GM12878 (cell line): ENCODE results near the gene HSPBP1. TPM values are rescaled to one million over a fixed set of nuclear protein-coding genes. Genes with fewer than 3 reads are reported as not detected.

Experiments used
- CBFB ChIP-seq: IDR thresholded peaks from 2 replicates; pipeline ENCODE4 v1.6.1; 2016; ENCODE audit warnings: antibody characterized with exemption, low read depth
- CHD2 ChIP-seq: IDR thresholded peaks from 2 replicates; pipeline ENCODE4 v1.6.1; 2011; ENCODE audit warnings: low read depth, low read length, improper control_type of control experiment, borderline replicate concordance
- CHD4 ChIP-seq: fragments of 200-600 bp; sonication (generic); IDR thresholded peaks from 2 replicates; pipeline ENCODE4 v1.6.1; 2016; ENCODE audit warnings: mild to moderate bottlenecking
- EGR1 ChIP-seq, 2 experiments: IDR thresholded peaks; 1 replicate in 1 of 2; 2 replicates in 1 of 2; pipeline ENCODE4 v1.6.1; 2011 to 2012; ENCODE audit warnings: low read depth in 2 of 2, low read length in 2 of 2, borderline replicate concordance in 1 of 2, mild to moderate bottlenecking in 1 of 2, moderate library complexity in 1 of 2
- FOS ChIP-seq: IDR thresholded peaks from 3 replicates; pipeline ENCODE4 v1.6.1; 2011; ENCODE audit warnings: borderline replicate concordance; ENCODE audit not compliant: insufficient read length; ENCODE audit errors: extremely low read depth
- HDAC2 ChIP-seq: fragments of 200-600 bp; sonication (generic); IDR thresholded peaks from 2 replicates; pipeline ENCODE4 v1.6.1; 2017
- IRF4 ChIP-seq: IDR thresholded peaks from 2 replicates; pipeline ENCODE4 v1.6.1; 2011; ENCODE audit warnings: low read depth, low read length
- MEF2B ChIP-seq: fragments of 450-650 bp; IDR thresholded peaks from 2 replicates; pipeline ENCODE4 v1.6.1; 2018; ENCODE audit warnings: mild to moderate bottlenecking, moderate library complexity; ENCODE audit not compliant: partially characterized antibody, poor library complexity, severe bottlenecking
- NFXL1 ChIP-seq: fragments of 450-650 bp; IDR thresholded peaks from 2 replicates; pipeline ENCODE4 v1.6.1; 2017; ENCODE audit warnings: antibody characterized with exemption, mild to moderate bottlenecking, borderline replicate concordance
- NFYA ChIP-seq: IDR thresholded peaks from 2 replicates; pipeline ENCODE4 v1.6.1; 2011; ENCODE audit warnings: low read depth, mild to moderate bottlenecking, low read length, improper control_type of control experiment, borderline replicate concordance
- SP1 ChIP-seq: IDR thresholded peaks from one replicate; pipeline ENCODE4 v1.6.1; 2011; ENCODE audit warnings: low read depth, low read length
- TARDBP ChIP-seq: IDR thresholded peaks from 2 replicates; pipeline ENCODE4 v1.6.1; 2016; ENCODE audit warnings: borderline replicate concordance
- WRNIP1 ChIP-seq: IDR thresholded peaks from 2 replicates; pipeline ENCODE4 v1.6.1; 2011; ENCODE audit warnings: low read depth, low read length, improper control_type of control experiment, borderline replicate concordance
- ZNF24 ChIP-seq: fragments of 450-650 bp; IDR thresholded peaks from 2 replicates; pipeline ENCODE4 v1.6.1; 2017; ENCODE audit warnings: antibody characterized with exemption, mild to moderate bottlenecking
- polyA plus RNA-seq, 11 experiments: library from polyadenylated mRNA; depleted of rRNA in 4 of 11; unstranded in 6 of 11; stranded (reverse) in 5 of 11; fragments of >200 nt; fragmentation: Nextera tagmentation in 4 of 11; fragmentation: Illumina TruSeq in 1 of 11; extraction: Ambion mirVana in 4 of 11; extraction: Trizol in 1 of 11; gene quantifications; 1 replicate in 1 of 11; 2 replicates in 10 of 11; pipeline versions ENCODE4 v1.2.1 to v1.2.3, GENCODE V29; 2011 to 2016; ENCODE audit warnings: inconsistent platforms in 2 of 11, missing spikeins in 2 of 11, low read depth in 1 of 11
- total RNA-seq, 4 experiments: library from RNA; depleted of rRNA in 3 of 4; stranded (reverse); fragments of >200 nt in 3 of 4; fragmentation: Illumina TruSeq in 1 of 4; extraction: Trizol in 1 of 4; gene quantifications; 2 replicates each; pipeline versions ENCODE4 v1.2.1 to v1.2.3, GENCODE V29; 2013 to 2021
- TF ChIP-seq, protein P1 (sequence below): fragments of 450-650 bp; IDR thresholded peaks from 2 replicates; pipeline ENCODE4 v1.6.1; 2016; ENCODE audit warnings: mild to moderate bottlenecking, moderate library complexity, borderline replicate concordance
- TF ChIP-seq, protein P2 (sequence below): IDR thresholded peaks from 2 replicates; pipeline ENCODE4 v1.6.1; 2012; ENCODE audit warnings: low read depth, low read length, improper control_type of control experiment
- TF ChIP-seq, protein P3 (sequence below): IDR thresholded peaks from 2 replicates; pipeline ENCODE4 v1.6.1; 2011; ENCODE audit warnings: mild to moderate bottlenecking, low read depth, low read length, moderate library complexity; ENCODE audit not compliant: insufficient replicate concordance
- TF ChIP-seq, protein P4 (sequence below): fragments of 450-650 bp; IDR thresholded peaks from 2 replicates; pipeline ENCODE4 v1.6.1; 2016; ENCODE audit warnings: mild to moderate bottlenecking
- TF ChIP-seq, protein P5 (sequence below): IDR thresholded peaks from 2 replicates; pipeline ENCODE4 v1.6.1; 2011; ENCODE audit warnings: low read depth, low read length, improper control_type of control experiment, borderline replicate concordance

Gene HSPBP1
- total and polyA plus RNA-seq, 10 of the 15 experiments (the other 5 are each of a cell fraction or from before 2014, with no cell fraction given) = 0.18 to 83.3 (median 23.0) TPM

DNA sequence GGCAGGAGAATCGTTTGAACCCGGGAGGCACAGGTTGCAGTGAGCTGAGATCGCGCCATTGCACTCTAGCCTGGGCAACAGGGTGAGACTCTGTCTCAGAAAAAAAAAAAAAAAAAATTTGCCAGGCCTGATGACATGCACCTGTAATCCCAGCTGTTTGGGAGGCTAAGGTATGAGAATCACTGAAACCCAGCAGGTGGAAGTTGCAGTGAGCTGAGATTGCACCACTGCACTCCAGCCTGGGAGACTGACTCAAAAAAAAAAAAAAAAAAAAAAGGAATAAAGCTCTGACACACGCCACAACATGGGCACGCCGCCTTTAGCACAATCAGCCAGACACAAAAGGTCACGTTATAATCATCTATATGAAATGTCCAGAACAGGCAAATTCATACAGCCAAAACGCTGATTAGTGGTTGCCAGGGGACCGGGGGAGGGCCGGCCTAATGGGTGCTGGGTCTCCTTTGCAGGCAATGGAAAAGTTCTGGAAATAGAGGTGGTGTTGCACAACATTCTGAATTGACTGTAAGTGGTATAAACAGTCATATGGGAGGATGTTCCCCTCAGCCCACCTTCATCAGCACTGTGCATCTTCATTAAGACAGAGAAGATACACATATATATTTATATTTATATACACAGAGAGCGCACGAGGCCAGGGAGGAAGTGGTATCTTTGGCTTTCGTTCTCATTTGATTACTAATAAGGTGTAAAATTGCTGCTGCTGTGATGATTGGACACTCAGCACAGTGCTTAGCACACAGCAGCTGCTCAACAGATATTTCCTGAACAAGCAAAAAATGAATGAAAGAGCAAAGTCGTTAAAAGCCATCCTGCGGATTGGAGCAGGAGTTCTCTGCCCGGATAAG lies 3.8 kb downstream of the HSPBP1 start (continued):
- TF ChIP-seq, protein P1, sequence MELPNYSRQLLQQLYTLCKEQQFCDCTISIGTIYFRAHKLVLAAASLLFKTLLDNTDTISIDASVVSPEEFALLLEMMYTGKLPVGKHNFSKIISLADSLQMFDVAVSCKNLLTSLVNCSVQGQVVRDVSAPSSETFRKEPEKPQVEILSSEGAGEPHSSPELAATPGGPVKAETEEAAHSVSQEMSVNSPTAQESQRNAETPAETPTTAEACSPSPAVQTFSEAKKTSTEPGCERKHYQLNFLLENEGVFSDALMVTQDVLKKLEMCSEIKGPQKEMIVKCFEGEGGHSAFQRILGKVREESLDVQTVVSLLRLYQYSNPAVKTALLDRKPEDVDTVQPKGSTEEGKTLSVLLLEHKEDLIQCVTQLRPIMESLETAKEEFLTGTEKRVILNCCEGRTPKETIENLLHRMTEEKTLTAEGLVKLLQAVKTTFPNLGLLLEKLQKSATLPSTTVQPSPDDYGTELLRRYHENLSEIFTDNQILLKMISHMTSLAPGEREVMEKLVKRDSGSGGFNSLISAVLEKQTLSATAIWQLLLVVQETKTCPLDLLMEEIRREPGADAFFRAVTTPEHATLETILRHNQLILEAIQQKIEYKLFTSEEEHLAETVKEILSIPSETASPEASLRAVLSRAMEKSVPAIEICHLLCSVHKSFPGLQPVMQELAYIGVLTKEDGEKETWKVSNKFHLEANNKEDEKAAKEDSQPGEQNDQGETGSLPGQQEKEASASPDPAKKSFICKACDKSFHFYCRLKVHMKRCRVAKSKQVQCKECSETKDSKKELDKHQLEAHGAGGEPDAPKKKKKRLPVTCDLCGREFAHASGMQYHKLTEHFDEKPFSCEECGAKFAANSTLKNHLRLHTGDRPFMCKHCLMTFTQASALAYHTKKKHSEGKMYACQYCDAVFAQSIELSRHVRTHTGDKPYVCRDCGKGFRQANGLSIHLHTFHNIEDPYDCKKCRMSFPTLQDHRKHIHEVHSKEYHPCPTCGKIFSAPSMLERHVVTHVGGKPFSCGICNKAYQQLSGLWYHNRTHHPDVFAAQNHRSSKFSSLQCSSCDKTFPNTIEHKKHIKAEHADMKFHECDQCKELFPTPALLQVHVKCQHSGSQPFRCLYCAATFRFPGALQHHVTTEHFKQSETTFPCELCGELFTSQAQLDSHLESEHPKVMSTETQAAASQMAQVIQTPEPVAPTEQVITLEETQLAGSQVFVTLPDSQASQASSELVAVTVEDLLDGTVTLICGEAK = no peak
- TF ChIP-seq, protein P2, sequence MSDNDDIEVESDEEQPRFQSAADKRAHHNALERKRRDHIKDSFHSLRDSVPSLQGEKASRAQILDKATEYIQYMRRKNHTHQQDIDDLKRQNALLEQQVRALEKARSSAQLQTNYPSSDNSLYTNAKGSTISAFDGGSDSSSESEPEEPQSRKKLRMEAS = peak; percentile 22; the same call in 1 of the 2 replicates
- TF ChIP-seq SP1 = peak; percentile 12
- no peak for TF ChIP-seq MEF2B
- TF ChIP-seq HDAC2 = no peak
- no peak for TF ChIP-seq ZNF24
- TF ChIP-seq NFXL1 = no peak
- no peak for TF ChIP-seq WRNIP1
- TF ChIP-seq NFYA = no peak
- TF ChIP-seq CHD4 = no peak
- TF ChIP-seq, protein P3, sequence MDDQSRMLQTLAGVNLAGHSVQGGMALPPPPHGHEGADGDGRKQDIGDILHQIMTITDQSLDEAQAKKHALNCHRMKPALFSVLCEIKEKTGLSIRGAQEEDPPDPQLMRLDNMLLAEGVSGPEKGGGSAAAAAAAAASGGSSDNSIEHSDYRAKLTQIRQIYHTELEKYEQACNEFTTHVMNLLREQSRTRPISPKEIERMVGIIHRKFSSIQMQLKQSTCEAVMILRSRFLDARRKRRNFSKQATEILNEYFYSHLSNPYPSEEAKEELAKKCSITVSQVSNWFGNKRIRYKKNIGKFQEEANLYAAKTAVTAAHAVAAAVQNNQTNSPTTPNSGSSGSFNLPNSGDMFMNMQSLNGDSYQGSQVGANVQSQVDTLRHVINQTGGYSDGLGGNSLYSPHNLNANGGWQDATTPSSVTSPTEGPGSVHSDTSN = no peak
- TF ChIP-seq, protein P4, sequence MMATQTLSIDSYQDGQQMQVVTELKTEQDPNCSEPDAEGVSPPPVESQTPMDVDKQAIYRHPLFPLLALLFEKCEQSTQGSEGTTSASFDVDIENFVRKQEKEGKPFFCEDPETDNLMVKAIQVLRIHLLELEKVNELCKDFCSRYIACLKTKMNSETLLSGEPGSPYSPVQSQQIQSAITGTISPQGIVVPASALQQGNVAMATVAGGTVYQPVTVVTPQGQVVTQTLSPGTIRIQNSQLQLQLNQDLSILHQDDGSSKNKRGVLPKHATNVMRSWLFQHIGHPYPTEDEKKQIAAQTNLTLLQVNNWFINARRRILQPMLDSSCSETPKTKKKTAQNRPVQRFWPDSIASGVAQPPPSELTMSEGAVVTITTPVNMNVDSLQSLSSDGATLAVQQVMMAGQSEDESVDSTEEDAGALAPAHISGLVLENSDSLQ = no peak
- TF ChIP-seq IRF4 = no peak
- TF ChIP-seq CHD2 = no peak
- TF ChIP-seq TARDBP = no peak
- TF ChIP-seq EGR1 (IDR thresholded peaks at IDR 0.05; ENCODE audit: borderline replicate concordance in 1 of 2, low read depth in 2 of 2, low read length in 2 of 2) = no peak
- 0 out of 2 replicates have a peak, but pooled peaks have one; percentile 22 for TF ChIP-seq CBFB
- no peak for TF ChIP-seq FOS
- TF ChIP-seq, protein P5, sequence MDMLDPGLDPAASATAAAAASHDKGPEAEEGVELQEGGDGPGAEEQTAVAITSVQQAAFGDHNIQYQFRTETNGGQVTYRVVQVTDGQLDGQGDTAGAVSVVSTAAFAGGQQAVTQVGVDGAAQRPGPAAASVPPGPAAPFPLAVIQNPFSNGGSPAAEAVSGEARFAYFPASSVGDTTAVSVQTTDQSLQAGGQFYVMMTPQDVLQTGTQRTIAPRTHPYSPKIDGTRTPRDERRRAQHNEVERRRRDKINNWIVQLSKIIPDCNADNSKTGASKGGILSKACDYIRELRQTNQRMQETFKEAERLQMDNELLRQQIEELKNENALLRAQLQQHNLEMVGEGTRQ = no peak
